ENCODE results near the gene TRIM66.
"Not testable (repeated sequence)": the region's sequence is repeated elsewhere in the genome, so short reads cannot be mapped to it uniquely, and the experiment has no call there.

TRIM66 gene

DNA sequence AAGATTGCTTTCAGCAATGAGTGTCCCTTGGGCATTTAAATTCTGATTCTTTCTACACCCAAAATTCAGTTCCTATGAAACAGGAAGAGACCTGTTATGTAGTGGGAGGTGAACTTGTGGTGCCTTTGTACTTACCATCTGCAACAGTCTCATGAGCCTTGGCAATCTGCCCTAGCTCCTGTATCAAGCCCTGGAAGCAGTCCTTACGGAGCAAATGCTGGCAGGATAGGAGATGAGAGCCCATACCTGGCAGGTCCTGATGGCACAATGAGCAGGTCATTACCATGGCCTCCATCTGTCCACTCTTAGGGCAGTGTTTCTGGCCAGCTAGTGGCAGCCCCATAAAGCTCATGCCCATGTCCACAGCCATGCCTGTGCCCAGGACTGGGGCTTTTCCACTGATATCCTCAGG lies 10.8 kb downstream of the TRIM66 start:
- FAIRE-seq (no peak), DNase-seq (ENCODE audit: insufficient read length, low spot score) (no peak)
- TF ChIP-seq, protein P1, sequence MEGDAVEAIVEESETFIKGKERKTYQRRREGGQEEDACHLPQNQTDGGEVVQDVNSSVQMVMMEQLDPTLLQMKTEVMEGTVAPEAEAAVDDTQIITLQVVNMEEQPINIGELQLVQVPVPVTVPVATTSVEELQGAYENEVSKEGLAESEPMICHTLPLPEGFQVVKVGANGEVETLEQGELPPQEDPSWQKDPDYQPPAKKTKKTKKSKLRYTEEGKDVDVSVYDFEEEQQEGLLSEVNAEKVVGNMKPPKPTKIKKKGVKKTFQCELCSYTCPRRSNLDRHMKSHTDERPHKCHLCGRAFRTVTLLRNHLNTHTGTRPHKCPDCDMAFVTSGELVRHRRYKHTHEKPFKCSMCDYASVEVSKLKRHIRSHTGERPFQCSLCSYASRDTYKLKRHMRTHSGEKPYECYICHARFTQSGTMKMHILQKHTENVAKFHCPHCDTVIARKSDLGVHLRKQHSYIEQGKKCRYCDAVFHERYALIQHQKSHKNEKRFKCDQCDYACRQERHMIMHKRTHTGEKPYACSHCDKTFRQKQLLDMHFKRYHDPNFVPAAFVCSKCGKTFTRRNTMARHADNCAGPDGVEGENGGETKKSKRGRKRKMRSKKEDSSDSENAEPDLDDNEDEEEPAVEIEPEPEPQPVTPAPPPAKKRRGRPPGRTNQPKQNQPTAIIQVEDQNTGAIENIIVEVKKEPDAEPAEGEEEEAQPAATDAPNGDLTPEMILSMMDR (IDR thresholded peaks at IDR 0.05; ENCODE audit: insufficient read depth, missing control alignments): no peak

DNA sequence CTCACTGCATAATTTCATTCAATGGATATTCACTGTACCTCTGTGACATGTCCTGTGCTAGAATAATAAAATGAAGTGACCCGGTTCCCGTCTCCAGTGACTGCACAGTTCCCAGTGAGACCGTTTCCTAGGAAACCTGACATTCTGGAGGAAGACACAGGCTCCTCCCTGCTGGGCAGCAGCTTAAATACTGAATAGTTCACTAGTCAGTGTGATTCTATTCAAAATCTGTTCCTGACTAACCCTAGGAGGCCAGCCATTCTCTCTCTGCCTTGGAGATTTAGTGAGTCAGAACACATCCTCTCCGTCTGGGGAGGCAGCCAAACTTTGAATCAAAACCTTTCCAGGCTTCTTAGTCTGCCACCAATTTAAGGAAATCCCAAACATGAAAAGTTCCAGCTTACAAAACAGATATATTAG lies 11.3 kb downstream of the TRIM66 start:
- TF ChIP-seq, protein P1 (IDR thresholded peaks at IDR 0.05; ENCODE audit: insufficient read depth, missing control alignments): no peak
- FAIRE-seq (no peak), DNase-seq (ENCODE audit: insufficient read length, low spot score) (no peak)

GRCh38 chr11:8670081-8670480 lies 12.4 kb downstream of the TRIM66 start:
- not testable (repeated sequence) for DNase-seq (ENCODE audit: insufficient read length, low spot score); FAIRE-seq

DNA sequence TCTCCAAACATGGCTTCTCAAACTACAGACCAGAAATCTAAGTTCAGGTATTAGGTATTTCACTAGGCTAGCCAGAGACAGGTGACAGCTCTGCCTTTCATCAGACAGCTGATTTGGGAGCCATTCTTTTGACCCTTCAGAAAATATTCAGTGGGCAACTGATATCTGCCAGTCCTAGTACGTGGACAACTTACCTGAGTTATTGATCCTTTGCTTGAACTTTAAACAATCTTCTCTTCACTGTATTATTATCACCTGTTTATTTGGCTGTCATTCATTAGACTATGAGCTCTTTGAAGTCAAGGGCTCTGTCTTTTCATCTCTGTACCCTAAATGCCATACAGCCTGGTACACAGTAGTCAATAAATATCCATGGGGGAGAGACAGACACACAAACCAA lies 17.2 kb downstream of the TRIM66 start:
- no peak for FAIRE-seq
- TF ChIP-seq, protein P1 (IDR thresholded peaks at IDR 0.05; ENCODE audit: insufficient read depth, missing control alignments): no peak
- DNase-seq (ENCODE audit: insufficient read length, low spot score): no peak

DNA sequence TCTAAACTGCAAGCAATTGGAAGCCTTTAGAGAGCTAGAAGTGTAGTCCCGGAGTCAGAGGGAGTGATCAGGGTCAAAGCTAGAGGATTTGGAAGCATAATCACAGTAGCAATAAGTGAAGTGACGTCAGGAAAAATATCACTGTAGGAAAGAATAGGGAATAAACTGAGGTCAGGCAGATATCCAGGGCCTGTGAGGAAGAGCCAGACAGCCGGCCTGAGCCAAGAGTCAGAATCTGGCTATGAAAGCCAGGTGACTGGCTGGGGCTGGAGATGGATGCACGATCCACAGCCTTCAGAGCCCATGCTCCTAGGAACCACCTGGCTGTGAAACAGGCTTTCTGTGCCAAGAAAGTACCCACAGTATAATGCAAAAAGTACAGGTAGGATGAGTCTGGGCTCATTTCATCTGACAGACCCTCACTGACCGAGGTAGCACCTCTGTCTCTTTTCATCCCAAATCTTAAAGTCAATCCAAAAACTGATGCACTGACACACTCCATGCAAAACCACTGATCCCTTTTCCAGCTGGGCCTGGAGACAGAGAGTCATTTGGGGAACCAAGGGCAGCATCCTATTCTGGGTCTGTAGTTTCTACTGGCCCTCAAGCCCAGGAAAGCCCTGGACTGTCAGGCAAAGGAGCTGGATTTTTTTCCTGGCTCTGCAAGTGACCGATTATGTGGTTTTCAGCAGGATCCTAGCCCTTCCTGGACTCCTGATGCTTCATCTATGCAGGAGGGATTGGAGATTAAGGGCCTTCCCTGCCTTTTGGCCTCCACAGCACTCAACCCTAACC lies 21.3 kb downstream of the TRIM66 start:
- DNase-seq (ENCODE audit: insufficient read length, low spot score): no peak
- TF ChIP-seq, protein P1 (IDR thresholded peaks at IDR 0.05; ENCODE audit: insufficient read depth, missing control alignments): no peak
- FAIRE-seq: no peak

DNA sequence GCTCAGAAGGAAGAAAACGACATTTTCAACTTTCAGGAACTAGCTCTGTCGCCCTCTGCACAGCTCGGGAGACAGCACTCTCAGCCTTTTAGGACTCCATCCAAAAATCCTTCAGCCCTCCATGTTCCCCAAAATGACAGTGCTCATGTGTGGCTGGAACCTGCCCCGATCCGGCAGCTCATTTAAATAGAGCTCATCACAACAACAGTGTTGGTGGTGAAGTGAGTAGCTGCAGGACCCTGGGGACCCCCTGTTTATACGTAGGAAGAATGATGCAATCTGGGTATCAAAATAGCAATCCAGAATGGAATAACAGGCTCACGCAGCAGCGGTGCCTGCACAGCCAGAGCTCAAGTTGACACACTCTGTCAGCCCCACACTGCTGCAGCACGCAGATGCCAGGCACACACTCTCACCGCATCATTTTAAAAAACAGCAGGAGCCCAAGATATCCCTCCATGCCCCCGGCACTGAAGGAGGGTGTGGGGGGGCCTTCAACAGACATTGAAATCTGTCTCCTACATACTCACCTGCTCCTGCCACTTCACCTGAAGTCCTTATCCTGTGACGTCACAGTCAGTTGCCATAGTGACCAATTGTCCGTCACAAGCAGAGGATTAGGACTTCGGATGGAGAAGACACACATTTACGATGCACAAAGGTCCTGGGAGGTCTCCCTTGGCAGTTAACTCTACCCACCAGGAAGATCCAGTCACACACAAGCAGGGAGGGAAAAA lies 24.0 kb downstream of the TRIM66 start:
- TF ChIP-seq, protein P1 (IDR thresholded peaks at IDR 0.05; ENCODE audit: insufficient read depth, missing control alignments): no peak
- FAIRE-seq: no peak
- DNase-seq (ENCODE audit: insufficient read length, low spot score): no peak

GRCh38 chr11:8656291-8656690 lies 26.2 kb downstream of the TRIM66 start:
- TF ChIP-seq, protein P1 (IDR thresholded peaks at IDR 0.05; ENCODE audit: insufficient read depth, missing control alignments): no peak
- no peak for FAIRE-seq
- DNase-seq (ENCODE audit: insufficient read length, low spot score): no peak
